ENCODE measurements around the gene GLRA2.

Gene GLRA2

DNA sequence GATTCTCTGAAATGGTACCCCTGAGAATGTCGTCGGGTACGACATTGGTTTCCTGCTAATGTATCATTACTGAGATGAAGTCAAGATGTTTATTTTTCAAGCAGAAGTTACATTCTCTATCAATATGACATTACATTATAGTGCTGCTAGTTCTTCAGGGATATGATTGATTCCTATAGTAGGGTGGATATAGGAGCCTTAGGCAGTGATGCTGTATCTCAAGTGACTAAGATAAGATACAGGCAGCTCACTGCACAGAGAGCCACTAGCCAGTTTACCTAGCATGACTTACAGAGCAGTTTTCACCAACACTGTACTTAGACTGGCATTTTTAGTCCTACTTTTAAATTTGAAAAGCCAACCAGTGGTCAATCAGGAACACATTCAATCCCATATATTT, 188.6 kb downstream of the GLRA2 start:
- no peak for DNase-seq

- no peak for DNase-seq
Measured at GRCh38 chrX:14718403-14718802, 189.1 kb downstream of the GLRA2 start.

- no peak for DNase-seq
Measured at GRCh38 chrX:14729058-14729457, 199.7 kb downstream of the GLRA2 start.

DNA sequence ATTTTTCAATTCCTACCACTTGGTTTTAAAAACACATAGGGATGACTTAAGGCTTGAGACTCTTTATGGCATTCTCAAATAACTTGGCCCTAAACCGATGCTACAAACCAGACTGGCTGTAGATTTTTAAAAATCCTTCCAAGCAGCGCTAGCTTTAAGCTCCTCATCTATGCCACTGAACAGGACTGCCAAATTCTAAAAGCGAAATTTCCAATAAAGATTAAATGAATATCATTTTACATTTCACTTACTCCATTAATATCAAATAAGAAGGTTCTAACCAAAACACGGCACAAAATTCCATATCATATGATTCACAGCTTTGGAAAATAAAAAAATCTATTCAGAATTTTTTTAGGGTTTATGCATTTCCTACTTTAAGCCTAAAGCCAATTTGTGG, 209.3 kb downstream of the GLRA2 start:
- no peak for DNase-seq

DNA sequence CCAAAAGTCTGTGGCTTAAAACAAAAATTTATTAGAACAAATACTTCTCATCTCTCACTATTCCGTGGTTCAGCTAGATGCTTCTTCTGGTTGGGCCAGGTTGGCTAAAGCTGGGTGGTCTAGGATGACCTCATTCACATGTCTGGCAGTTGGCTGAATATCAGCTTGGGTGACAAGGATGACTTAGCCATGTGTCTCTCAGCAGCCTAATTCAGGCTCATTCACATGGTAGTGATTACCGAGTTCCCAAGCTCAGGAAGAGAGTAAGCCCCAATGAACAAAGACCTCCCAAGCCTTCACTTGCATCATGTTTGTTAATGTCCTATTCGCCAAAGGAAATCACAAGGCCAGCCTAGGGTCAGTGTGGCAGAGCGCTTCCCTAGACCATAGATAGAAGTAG, 224.1 kb downstream of the GLRA2 start:
- no peak for DNase-seq

GRCh38 chrX:14758029-14758491, 228.7 kb downstream of the GLRA2 start:
- DNase-seq: no peak

DNA sequence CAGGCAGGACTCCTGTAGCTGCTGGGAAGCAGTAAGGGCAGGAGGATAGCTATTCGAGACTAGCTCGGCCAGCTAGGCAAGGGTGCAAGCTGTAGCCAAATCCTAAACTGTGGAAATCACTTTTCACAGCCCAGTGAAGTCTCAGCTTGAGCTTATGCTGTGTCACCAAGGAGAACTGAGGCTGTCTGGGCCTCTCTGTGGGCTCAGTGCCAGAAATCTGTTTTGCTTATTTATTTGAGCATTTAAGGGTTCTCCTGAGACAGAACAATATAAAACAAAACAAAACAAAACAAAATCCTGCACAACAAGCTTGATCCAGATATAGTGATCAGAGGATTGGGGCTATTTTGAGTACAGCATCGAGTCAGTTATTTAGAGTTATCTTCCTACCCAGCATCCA, 246.1 kb downstream of the GLRA2 start:
- DNase-seq: no peak

- DNase-seq: no peak
Measured at GRCh38 chrX:14776901-14777300, 247.6 kb downstream of the GLRA2 start.

- DNase-seq: no peak
Measured at GRCh38 chrX:14777525-14777924, 248.2 kb downstream of the GLRA2 start.

- no peak for DNase-seq
Measured at GRCh38 chrX:14779580-14779979, 250.2 kb downstream of the GLRA2 start.
